ENCODE results near the gene EBF3. TPM values are rescaled to one million over a fixed set of nuclear protein-coding genes. Genes with fewer than 3 reads are reported as not detected.

EBF3 gene
- polyA plus RNA-seq, 1 experiment = 0.32 TPM

- ChIA-PET POLR2A (no interaction called here), CTCF (interaction anchor here (1.0 kb wide), 1 partner anchor 166 kb away, joined by 3 read pairs; no protein-coding TSS in a partner anchor)
- Histone ChIP-seq H3K36me3 (ENCODE audit: control insufficient read depth, insufficient read depth, low read length) (no peaks in the 10 kb centered on the region), H3K4me3 (ENCODE audit: low read depth, low read length) (peak overlapping the region; percentile 49; the same call in 1 of the 2 replicates), H3K27me3 (ENCODE audit: control insufficient read depth, insufficient read depth, low read length) (peaks cover 45% of the 10 kb centered on the region)
- no peak for DNase-seq (ENCODE audit: low read depth)
- no peak for TF ChIP-seq CTCF (IDR thresholded peaks at IDR 0.05; ENCODE audit: insufficient read depth, low read depth, low read length)
Measured at GRCh38 chr10:129962031-129962871, 1.8 kb downstream of the EBF3 start.

GRCh38 chr10:129961157-129961701 lies 2.8 kb downstream of the EBF3 start:
- DNase-seq (ENCODE audit: low read depth) = no peak
- CTCF ChIA-PET = interaction anchor here (0.7 to 1.0 kb wide), 2 partner anchors 13 to 167 kb away, joined by 3 read pairs; no protein-coding TSS in a partner anchor
- H3K36me3 ChIP-seq (ENCODE audit: control insufficient read depth, insufficient read depth, low read length) = no peaks in the 10 kb centered on the region
- TF ChIP-seq CTCF (IDR thresholded peaks at IDR 0.05; ENCODE audit: insufficient read depth, low read depth, low read length) = no peak
- POLR2A ChIA-PET = no interaction called here
- peaks cover 41% of the 10 kb centered on the region for H3K27me3 ChIP-seq (ENCODE audit: control insufficient read depth, insufficient read depth, low read length)
- no peak overlapping the region for H3K4me3 ChIP-seq (ENCODE audit: low read depth, low read length)

- ChIA-PET POLR2A (no interaction called here), CTCF (interaction anchor here (0.7 to 1.0 kb wide), 3 partner anchors 13 to 1693 kb away, joined by 3 read pairs; no protein-coding TSS in a partner anchor)
- no peak overlapping the region for H3K4me3 ChIP-seq (ENCODE audit: low read depth, low read length)
- no peaks in the 10 kb centered on the region for H3K36me3 ChIP-seq (ENCODE audit: control insufficient read depth, insufficient read depth, low read length)
- H3K27me3 ChIP-seq (ENCODE audit: control insufficient read depth, insufficient read depth, low read length) = peaks cover 38% of the 10 kb centered on the region
- no peak for TF ChIP-seq CTCF (IDR thresholded peaks at IDR 0.05; ENCODE audit: insufficient read depth, low read depth, low read length)
- DNase-seq (ENCODE audit: low read depth) = no peak
Measured at GRCh38 chr10:129960481-129961156, 3.5 kb downstream of the EBF3 start.

- no peak for DNase-seq (ENCODE audit: low read depth)
- POLR2A ChIA-PET = no interaction called here
- peaks cover 32% of the 10 kb centered on the region for H3K27me3 ChIP-seq (ENCODE audit: control insufficient read depth, insufficient read depth, low read length)
Measured at GRCh38 chr10:129959544-129960480, 4.3 kb downstream of the EBF3 start.

More at GRCh38 chr10:129959544-129960480, 4.3 kb downstream of the EBF3 start:
- H3K4me3 ChIP-seq (ENCODE audit: low read depth, low read length) = no peak overlapping the region
- TF ChIP-seq CTCF (IDR thresholded peaks at IDR 0.05; ENCODE audit: insufficient read depth, low read depth, low read length) = no peak
- CTCF ChIA-PET = interaction anchor here (0.7 kb wide), 1 partner anchor 1692 kb away, joined by 3 read pairs; no protein-coding TSS in a partner anchor
- H3K36me3 ChIP-seq (ENCODE audit: control insufficient read depth, insufficient read depth, low read length) = no peaks in the 10 kb centered on the region
